GM19395 (cell line): ENCODE measurements around the gene ADAMTS8.

Source experiments
- ATAC-seq: cut with Tn5 transposase; IDR thresholded peaks from one replicate; pipeline ENCODE4 v1.9.1; 2021; ENCODE audit warnings: mild to moderate bottlenecking, moderate library complexity; ENCODE audit not compliant: unreplicated experiment

The ADAMTS8 gene

GRCh38 chr11:130421697-130422096 lies 6.7 kb downstream of the ADAMTS8 start:
- no peak for ATAC-seq

DNA sequence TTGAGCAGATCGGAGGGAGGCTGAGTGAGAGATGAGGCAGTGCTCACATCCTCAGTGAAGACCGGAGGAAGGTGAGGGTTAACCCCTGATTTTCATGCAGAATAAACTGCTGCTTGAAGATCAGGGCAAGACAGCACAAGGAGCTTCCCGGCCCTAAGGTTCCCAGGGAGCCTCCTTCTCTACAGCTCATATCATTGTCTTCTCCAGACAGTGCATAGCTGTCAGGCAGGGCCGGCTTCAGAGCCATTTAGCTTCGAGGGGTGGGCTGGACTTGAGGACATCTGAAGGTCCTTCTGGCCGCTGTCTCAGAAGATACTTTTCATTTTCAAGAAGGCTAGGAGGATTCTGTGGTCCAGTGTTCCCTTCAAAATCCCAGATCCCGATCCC lies 7.2 kb downstream of the ADAMTS8 start:
- ATAC-seq, result no peak

- ATAC-seq, result no peak
Observed at GRCh38 chr11:130420478-130421198, 7.8 kb downstream of the ADAMTS8 start.

GRCh38 chr11:130418756-130419155 lies 9.7 kb downstream of the ADAMTS8 start:
- no peak for ATAC-seq

DNA sequence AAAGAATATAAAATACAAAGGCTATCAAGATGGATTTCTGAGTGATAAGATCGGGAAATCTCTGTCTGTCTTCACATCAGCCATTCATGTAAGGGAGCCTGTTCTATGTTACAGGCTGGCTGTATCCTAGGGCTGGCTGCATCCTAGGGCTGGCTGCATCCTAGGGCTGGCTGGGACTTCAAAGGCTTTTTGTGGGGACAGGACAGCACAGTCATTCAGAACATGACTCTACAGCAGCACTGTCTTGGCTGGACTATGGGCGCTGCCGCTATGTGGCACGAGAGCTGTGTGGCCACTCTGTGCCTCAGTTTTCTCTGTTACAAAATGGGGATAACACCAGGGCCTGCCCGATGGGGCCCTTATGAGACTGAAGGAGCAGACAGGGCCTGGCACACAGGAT lies 10.2 kb downstream of the ADAMTS8 start:
- no peak for ATAC-seq

- ATAC-seq, result no peak
Observed at GRCh38 chr11:130416906-130417305, 11.5 kb downstream of the ADAMTS8 start.

- ATAC-seq, result no peak
Observed at GRCh38 chr11:130416530-130416882, 11.9 kb downstream of the ADAMTS8 start.

- no peak for ATAC-seq
Observed at GRCh38 chr11:130415731-130416529, 12.5 kb downstream of the ADAMTS8 start.

GRCh38 chr11:130414107-130415080 lies 14.0 kb downstream of the ADAMTS8 start:
- no peak for ATAC-seq

- no peak for ATAC-seq
Observed at GRCh38 chr11:130413405-130414106, 14.9 kb downstream of the ADAMTS8 start.

DNA sequence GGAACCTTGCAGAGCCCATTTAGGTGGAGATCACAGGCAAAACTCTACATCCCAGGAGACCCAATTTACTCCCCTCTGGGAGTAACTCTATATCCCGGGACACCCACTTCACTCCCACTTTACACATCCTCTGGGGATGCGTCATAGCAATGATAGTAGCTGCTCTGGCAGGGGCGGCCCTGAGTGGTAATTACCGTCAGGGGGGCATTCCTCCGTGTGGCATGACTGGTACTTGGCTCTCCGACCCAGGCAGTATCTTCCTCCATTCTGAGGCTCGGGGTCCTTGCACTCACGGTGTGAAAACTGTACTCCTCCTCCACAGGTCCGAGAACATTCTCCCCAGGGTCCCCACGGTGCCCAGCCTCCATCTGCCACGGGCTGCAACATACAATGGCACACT lies 17.2 kb downstream of the ADAMTS8 start:
- ATAC-seq, result no peak

DNA sequence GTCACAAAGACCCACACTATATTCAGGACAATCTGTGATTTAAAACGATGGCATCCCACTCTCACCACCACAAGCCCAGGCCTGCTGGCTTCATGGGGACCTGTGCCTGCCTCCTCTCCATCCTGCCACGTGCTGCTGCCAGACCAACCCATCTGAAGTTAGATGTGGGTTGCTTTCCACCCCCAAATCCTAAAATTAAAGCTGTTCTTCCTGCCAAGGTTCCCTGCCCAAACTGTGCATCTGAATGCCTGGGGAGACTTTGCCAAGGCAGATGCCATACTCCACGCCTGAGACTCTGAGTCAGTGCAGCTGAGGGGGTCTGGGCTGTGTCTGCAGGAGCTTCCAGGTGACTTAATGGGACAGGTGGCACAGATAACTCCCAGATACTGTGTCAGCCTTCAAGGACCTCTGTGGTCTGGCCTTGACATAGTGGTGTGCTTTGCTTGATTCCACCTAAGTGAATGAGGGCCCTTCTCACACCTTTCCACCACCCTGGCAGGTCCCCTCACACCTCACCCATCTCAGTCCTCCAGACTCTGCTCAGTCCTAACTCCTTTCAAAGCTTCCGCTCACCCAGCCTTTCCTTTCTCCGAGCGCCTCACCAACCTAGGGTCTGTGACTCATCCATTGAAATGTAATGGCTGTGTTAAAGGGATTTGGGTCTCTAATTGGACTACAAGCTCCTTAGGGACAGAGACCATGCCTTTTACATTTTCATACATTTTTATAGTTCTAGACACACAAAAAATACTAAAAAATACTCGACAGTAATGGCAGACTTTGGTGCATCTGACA lies 18.6 kb downstream of the ADAMTS8 start:
- no peak for ATAC-seq

GRCh38 chr11:130408901-130409300 lies 19.5 kb downstream of the ADAMTS8 start:
- no peak for ATAC-seq

DNA sequence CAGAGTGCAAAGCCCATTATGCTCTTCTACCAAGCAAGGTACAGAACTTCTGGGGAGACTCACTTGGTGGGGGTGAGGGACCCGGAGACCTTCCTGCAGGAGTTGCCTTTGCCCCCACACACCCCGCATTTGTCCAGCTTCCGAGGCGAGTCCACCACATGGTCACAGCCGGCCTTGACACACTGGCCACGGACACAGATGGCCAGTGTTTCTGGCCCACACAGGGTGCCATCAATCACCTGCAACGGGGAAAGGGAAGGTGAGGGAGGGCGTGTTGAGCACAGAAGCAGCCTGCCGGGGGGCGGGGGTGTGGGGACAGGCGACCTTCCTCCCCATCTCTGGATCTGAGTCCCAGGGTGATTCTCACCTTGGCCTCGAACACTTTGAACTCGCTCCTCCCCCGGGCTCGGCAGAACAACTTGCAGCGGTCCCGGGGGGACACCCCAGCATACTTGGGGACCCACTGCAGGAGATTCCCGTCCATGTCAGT lies 20.0 kb downstream of the ADAMTS8 start:
- no peak for ATAC-seq

DNA sequence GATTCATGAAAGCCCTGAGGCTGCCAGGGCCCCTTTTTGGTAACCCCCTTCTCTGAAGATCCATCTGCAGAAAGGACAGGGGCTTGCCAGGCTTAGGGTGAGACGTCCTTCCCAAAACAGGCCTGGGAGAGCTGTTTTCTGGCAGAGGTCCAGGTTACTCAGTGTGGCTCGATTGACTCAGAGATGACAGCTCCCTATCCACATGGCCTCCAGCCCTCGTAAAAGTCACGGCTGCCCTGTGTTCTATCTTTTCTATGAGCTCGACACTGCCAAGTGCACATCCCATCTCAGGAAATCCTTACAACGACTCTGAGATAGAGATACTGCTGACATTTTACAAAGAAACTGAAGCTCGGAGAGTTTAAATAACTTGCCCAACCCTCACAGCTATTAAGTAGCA lies 20.4 kb downstream of the ADAMTS8 start:
- ATAC-seq, result no peak

GRCh38 chr11:130405428-130405827 lies 23.0 kb downstream of the ADAMTS8 start:
- no peak for ATAC-seq

GRCh38 chr11:130404727-130405126 lies 23.7 kb downstream of the ADAMTS8 start:
- ATAC-seq, result no peak

GRCh38 chr11:130403967-130404366 lies 24.4 kb downstream of the ADAMTS8 start:
- ATAC-seq, result no peak

DNA sequence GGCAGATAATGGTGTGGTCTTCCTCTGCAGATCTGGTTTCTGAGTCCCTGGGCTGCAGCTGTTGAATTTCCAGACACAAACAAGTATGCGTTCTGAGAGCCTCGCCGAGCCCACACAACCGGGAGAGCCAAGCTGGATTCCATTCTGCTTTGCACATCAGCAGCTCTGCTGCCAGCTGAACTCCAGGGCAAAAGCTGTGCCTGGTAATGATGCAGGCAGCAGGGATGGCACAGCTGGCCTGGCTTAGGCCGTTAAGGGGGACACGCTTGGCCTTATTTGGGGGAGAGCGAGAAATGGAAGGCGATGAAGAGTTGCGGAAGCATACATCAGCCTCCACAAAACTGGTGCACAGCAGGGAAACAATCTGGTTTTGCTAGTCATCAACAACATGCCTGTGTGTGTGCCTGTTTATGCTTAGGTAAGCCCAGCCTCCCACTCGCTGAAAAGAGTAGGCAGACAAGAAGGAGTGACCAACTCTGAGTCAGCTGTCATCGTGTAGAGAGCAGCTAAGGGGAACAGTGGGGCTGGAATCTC lies 25.1 kb downstream of the ADAMTS8 start:
- ATAC-seq, result no peak
